GM10248 (cell line): Measurements from ENCODE around the gene OR5B21.

Experiments used
- CTCF ChIA-PET: fragments of 300-600 bp; sonication (Branson Sonifier 250); formaldehyde crosslinking; extraction: SDS; loops from one replicate; lab custom pipeline; 2021; ENCODE audit warnings: antibody characterized with exemption; lab: Yijun Ruan, JAX
- POLR2A ChIA-PET: fragments of 350-650 bp; sonication (Branson Sonifier 250); formaldehyde crosslinking; extraction: SDS; loops from one replicate; lab custom pipeline; 2020; ENCODE audit warnings: antibody characterized with exemption; lab: Yijun Ruan, JAX
- DNase-seq: peaks from one replicate; pipeline ENCODE4 v3.0.0; 2012; ENCODE audit errors: extremely low spot score
- CTCF ChIP-seq: IDR thresholded peaks from 2 replicates; pipeline ENCODE4 v1.5.1; 2012; ENCODE audit warnings: mild to moderate bottlenecking, low read depth; ENCODE audit errors: extremely low read depth, missing control alignments, control extremely low read depth

The OR5B21 gene

GRCh38 chr11:58487170-58487569 lies 20.7 kb downstream of the OR5B21 start:
- TF ChIP-seq CTCF: no peak
- no peak for DNase-seq
- ChIA-PET POLR2A (no interaction called here), CTCF (no interaction called here)

- POLR2A ChIA-PET: no interaction called here
Observed at GRCh38 chr11:58485961-58486360, 21.9 kb downstream of the OR5B21 start.

GRCh38 chr11:58471892-58472291 lies 36.0 kb downstream of the OR5B21 start:
- no peak for TF ChIP-seq CTCF
- CTCF ChIA-PET: no interaction called here
- no peak for DNase-seq
- POLR2A ChIA-PET: no interaction called here

More at GRCh38 chr11:58485961-58486360, 21.9 kb downstream of the OR5B21 start:
- no peak for TF ChIP-seq CTCF
- no peak for DNase-seq
- CTCF ChIA-PET: no interaction called here

GRCh38 chr11:58466293-58466692 lies 41.6 kb downstream of the OR5B21 start:
- no peak for TF ChIP-seq CTCF
- DNase-seq: no peak
- ChIA-PET CTCF (interaction anchor here (1.6 kb wide), 1 partner anchor 17 kb away, joined by 4 read pairs; no protein-coding TSS in a partner anchor), POLR2A (no interaction called here)

GRCh38 chr11:58465690-58466089 lies 42.2 kb downstream of the OR5B21 start:
- DNase-seq: no peak
- no peak for TF ChIP-seq CTCF
- ChIA-PET CTCF (no interaction called here), POLR2A (no interaction called here)
